ENCODE results near the gene SLC9C2. TPM values are rescaled to one million over a fixed set of nuclear protein-coding genes. Genes with fewer than 3 reads are reported as not detected.
"Not testable (repeated sequence)": the region's sequence is repeated elsewhere in the genome, so short reads cannot be mapped to it uniquely, and the experiment has no call there.

SLC9C2 gene
- total RNA-seq, 1 experiment from 2014 or later: not detected

GRCh38 chr1:173523329-173523728, 79.5 kb downstream of the SLC9C2 start:
- no peak overlapping the region for H3K4me3 ChIP-seq
- no peaks in the 10 kb centered on the region for H3K9me3 ChIP-seq (ENCODE audit: insufficient read depth, low read depth)
- H3F3A ChIP-seq (ENCODE audit: insufficient read depth, low read depth): no peaks in the 10 kb centered on the region
- no peaks in the 10 kb centered on the region for H3K36me3 ChIP-seq (ENCODE audit: low read depth)
- no peaks in the 10 kb centered on the region for H3K9me2 ChIP-seq (ENCODE audit: insufficient read depth)
- BruUV-seq (replicated peaks): no TSS peak
- no peak overlapping the region for H3K27ac ChIP-seq
- H3K27me3 ChIP-seq (ENCODE audit: insufficient read depth, low read depth): no peaks in the 10 kb centered on the region
- TF ChIP-seq EZH2 (IDR thresholded peaks at IDR 0.05; ENCODE audit: low read depth): no peak
- no peak for TF ChIP-seq CTCF (conservative IDR thresholded peaks at IDR 0.05)
- no peaks in the 10 kb centered on the region for H4K20me1 ChIP-seq (ENCODE audit: insufficient read depth)
- H3K4me2 ChIP-seq: no peak overlapping the region
- no peak overlapping the region for H2AFZ ChIP-seq
- CTCF ChIA-PET: no interaction called here
- POLR2A ChIA-PET (ENCODE audit: unreplicated experiment): no interaction called here
- intact Hi-C loops (cut with micrococcal nuclease; ENCODE audit: unreplicated experiment): no loop called here
- DNase-seq: no peak
- peaks cover 6% of the 10 kb centered on the region for H3K4me1 ChIP-seq (replicated peaks; ENCODE audit: insufficient read depth)
- no peaks in the 10 kb centered on the region for H3K79me2 ChIP-seq (ENCODE audit: low read depth)

GRCh38 chr1:173520799-173521198, 82.1 kb downstream of the SLC9C2 start:
- H3K4me3 ChIP-seq: no peak overlapping the region
- no peak overlapping the region for H3K27ac ChIP-seq
- H3K4me2 ChIP-seq: no peak overlapping the region
- no peaks in the 10 kb centered on the region for H3K79me2 ChIP-seq (ENCODE audit: low read depth)
- H4K20me1 ChIP-seq (ENCODE audit: insufficient read depth): no peaks in the 10 kb centered on the region
- no peak for DNase-seq
- intact Hi-C loops (cut with micrococcal nuclease; ENCODE audit: unreplicated experiment): no loop called here
- POLR2A ChIA-PET (ENCODE audit: unreplicated experiment): no interaction called here
- no peaks in the 10 kb centered on the region for H3K27me3 ChIP-seq (ENCODE audit: insufficient read depth, low read depth)
- CTCF ChIA-PET: no interaction called here
- TF ChIP-seq EZH2 (IDR thresholded peaks at IDR 0.05; ENCODE audit: low read depth) (no peak), CTCF (conservative IDR thresholded peaks at IDR 0.05) (no peak)
- H3F3A ChIP-seq (ENCODE audit: insufficient read depth, low read depth): no peaks in the 10 kb centered on the region
- H3K9me3 ChIP-seq (ENCODE audit: insufficient read depth, low read depth): no peaks in the 10 kb centered on the region
- no peaks in the 10 kb centered on the region for H3K9me2 ChIP-seq (ENCODE audit: insufficient read depth)
- no peak overlapping the region for H2AFZ ChIP-seq
- no peaks in the 10 kb centered on the region for H3K4me1 ChIP-seq (replicated peaks; ENCODE audit: insufficient read depth)
- no peaks in the 10 kb centered on the region for H3K36me3 ChIP-seq (ENCODE audit: low read depth)
- no TSS peak for BruUV-seq (replicated peaks)

- BruUV-seq (replicated peaks); H2AFZ ChIP-seq; H3K9me2 ChIP-seq (ENCODE audit: insufficient read depth); H3K4me1 ChIP-seq (replicated peaks; ENCODE audit: insufficient read depth); H3K27me3 ChIP-seq (ENCODE audit: insufficient read depth, low read depth); CTCF ChIA-PET; DNase-seq; H3K9me3 ChIP-seq (ENCODE audit: insufficient read depth, low read depth); POLR2A ChIA-PET (ENCODE audit: unreplicated experiment); intact Hi-C loops (cut with micrococcal nuclease; ENCODE audit: unreplicated experiment); H4K20me1 ChIP-seq (ENCODE audit: insufficient read depth); H3F3A ChIP-seq (ENCODE audit: insufficient read depth, low read depth); H3K4me2 ChIP-seq; H3K27ac ChIP-seq; H3K36me3 ChIP-seq (ENCODE audit: low read depth); H3K4me3 ChIP-seq; H3K79me2 ChIP-seq (ENCODE audit: low read depth): not testable (repeated sequence)
Measured at GRCh38 chr1:173514503-173514902, 88.4 kb downstream of the SLC9C2 start.

GRCh38 chr1:173509797-173510196, 93.1 kb downstream of the SLC9C2 start:
- H3K9me3 ChIP-seq (ENCODE audit: insufficient read depth, low read depth): no peaks in the 10 kb centered on the region
- peaks cover 23% of the 10 kb centered on the region for H3F3A ChIP-seq (ENCODE audit: insufficient read depth, low read depth)
- H3K27ac ChIP-seq: no peak overlapping the region
- H3K4me2 ChIP-seq: no peak overlapping the region
- no peaks in the 10 kb centered on the region for H3K27me3 ChIP-seq (ENCODE audit: insufficient read depth, low read depth)
- no peak for TF ChIP-seq EZH2 (IDR thresholded peaks at IDR 0.05; ENCODE audit: low read depth)
- no peak for TF ChIP-seq CTCF (conservative IDR thresholded peaks at IDR 0.05)
- no peaks in the 10 kb centered on the region for H3K36me3 ChIP-seq (ENCODE audit: low read depth)
- no peak overlapping the region for H2AFZ ChIP-seq
- H4K20me1 ChIP-seq (ENCODE audit: insufficient read depth): no peaks in the 10 kb centered on the region
- no peak for DNase-seq
- no peak overlapping the region for H3K4me3 ChIP-seq
- CTCF ChIA-PET: interaction anchor here (0.7 kb wide), 1 partner anchor 17 kb away, joined by 11 read pairs; no protein-coding TSS in a partner anchor
- no peaks in the 10 kb centered on the region for H3K9me2 ChIP-seq (ENCODE audit: insufficient read depth)
- BruUV-seq (replicated peaks): no TSS peak
- H3K79me2 ChIP-seq (ENCODE audit: low read depth): no peaks in the 10 kb centered on the region
- POLR2A ChIA-PET (ENCODE audit: unreplicated experiment): no interaction called here
- peaks cover 36% of the 10 kb centered on the region for H3K4me1 ChIP-seq (replicated peaks; ENCODE audit: insufficient read depth)
- intact Hi-C loops (cut with micrococcal nuclease; ENCODE audit: unreplicated experiment): loop anchor here (10.0 kb wide), 1 partner anchor 205 kb away; the partner anchor contains the start of gene KLHL20
